ENCODE data around the gene PCNX2.
"Not testable (repeated sequence)": the region's sequence is repeated elsewhere in the genome, so short reads cannot be mapped to it uniquely, and the experiment has no call there.

PCNX2 gene

GRCh38 chr1:233138788-233139585, 156.5 kb downstream of the PCNX2 start:
- DNase-seq (ENCODE audit: low read depth) = no peak
- H3K4me3 ChIP-seq (ENCODE audit: low read depth, low read length) = no peak overlapping the region
- TF ChIP-seq, protein P1, sequence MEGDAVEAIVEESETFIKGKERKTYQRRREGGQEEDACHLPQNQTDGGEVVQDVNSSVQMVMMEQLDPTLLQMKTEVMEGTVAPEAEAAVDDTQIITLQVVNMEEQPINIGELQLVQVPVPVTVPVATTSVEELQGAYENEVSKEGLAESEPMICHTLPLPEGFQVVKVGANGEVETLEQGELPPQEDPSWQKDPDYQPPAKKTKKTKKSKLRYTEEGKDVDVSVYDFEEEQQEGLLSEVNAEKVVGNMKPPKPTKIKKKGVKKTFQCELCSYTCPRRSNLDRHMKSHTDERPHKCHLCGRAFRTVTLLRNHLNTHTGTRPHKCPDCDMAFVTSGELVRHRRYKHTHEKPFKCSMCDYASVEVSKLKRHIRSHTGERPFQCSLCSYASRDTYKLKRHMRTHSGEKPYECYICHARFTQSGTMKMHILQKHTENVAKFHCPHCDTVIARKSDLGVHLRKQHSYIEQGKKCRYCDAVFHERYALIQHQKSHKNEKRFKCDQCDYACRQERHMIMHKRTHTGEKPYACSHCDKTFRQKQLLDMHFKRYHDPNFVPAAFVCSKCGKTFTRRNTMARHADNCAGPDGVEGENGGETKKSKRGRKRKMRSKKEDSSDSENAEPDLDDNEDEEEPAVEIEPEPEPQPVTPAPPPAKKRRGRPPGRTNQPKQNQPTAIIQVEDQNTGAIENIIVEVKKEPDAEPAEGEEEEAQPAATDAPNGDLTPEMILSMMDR (IDR thresholded peaks at IDR 0.05; ENCODE audit: control insufficient read depth, extremely low read depth, insufficient read depth) = no peak

GRCh38 chr1:233135833-233136232, 159.7 kb downstream of the PCNX2 start:
- DNase-seq (ENCODE audit: low read depth) = no peak
- TF ChIP-seq, protein P1 (IDR thresholded peaks at IDR 0.05; ENCODE audit: control insufficient read depth, extremely low read depth, insufficient read depth) = no peak
- H3K4me3 ChIP-seq (ENCODE audit: low read depth, low read length) = no peak overlapping the region

DNA sequence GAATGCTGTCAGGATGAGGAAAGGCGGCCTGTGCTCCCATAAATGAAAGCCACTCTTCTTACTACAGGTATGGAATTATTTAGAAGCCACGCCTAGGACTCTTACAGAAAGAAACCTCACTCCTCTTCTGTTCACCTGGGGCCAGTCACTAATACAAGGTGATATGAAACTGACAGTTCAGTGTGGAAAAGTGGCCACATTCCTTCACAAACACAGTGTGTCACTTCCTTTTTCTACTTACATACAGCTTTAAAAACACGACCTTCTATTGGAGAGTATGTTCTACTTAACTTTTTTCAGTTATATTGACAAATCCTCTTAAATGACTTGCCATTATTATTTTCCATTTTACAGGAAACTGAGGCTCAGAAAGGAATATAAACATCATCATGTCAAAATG, 163.1 kb downstream of the PCNX2 start:
- TF ChIP-seq, protein P1 (IDR thresholded peaks at IDR 0.05; ENCODE audit: control insufficient read depth, extremely low read depth, insufficient read depth) = no peak
- no peak overlapping the region for H3K4me3 ChIP-seq (ENCODE audit: low read depth, low read length)
- DNase-seq (ENCODE audit: low read depth) = no peak

DNA sequence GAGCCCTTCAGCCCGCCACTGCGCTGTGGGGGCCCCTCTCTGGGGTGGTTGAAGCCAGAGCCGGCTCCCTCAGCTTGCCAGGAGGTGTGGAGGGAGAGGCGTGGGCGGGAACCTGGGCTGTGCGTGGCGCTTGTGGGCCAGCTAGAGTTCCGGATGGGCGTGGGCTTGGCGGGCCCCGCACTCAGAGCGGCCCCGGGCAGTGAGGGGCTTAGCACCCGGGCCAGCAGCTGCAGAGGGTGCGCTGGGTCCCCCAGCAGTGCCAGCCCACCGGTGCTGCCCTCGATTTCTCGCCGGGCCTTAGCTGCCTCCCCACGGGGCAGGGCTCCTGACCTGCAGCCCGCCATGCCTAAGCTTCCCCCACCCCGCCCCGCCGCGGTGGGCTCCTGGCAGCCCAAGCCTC, 166.5 kb downstream of the PCNX2 start:
- not testable (repeated sequence) for DNase-seq (ENCODE audit: low read depth)

GRCh38 chr1:233127157-233127556, 168.4 kb downstream of the PCNX2 start:
- DNase-seq (ENCODE audit: low read depth) = no peak
- no peak overlapping the region for H3K4me3 ChIP-seq (ENCODE audit: low read depth, low read length)
- TF ChIP-seq, protein P1 (IDR thresholded peaks at IDR 0.05; ENCODE audit: control insufficient read depth, extremely low read depth, insufficient read depth) = no peak

More for the DNA sequence above, 166.5 kb downstream of the PCNX2 start:
- H3K4me3 ChIP-seq (ENCODE audit: low read depth, low read length) = not testable (repeated sequence)

GRCh38 chr1:233122779-233123178, 172.7 kb downstream of the PCNX2 start:
- TF ChIP-seq, protein P1 (IDR thresholded peaks at IDR 0.05; ENCODE audit: control insufficient read depth, extremely low read depth, insufficient read depth) = no peak
- no peak overlapping the region for H3K4me3 ChIP-seq (ENCODE audit: low read depth, low read length)
- DNase-seq (ENCODE audit: low read depth) = no peak

DNA sequence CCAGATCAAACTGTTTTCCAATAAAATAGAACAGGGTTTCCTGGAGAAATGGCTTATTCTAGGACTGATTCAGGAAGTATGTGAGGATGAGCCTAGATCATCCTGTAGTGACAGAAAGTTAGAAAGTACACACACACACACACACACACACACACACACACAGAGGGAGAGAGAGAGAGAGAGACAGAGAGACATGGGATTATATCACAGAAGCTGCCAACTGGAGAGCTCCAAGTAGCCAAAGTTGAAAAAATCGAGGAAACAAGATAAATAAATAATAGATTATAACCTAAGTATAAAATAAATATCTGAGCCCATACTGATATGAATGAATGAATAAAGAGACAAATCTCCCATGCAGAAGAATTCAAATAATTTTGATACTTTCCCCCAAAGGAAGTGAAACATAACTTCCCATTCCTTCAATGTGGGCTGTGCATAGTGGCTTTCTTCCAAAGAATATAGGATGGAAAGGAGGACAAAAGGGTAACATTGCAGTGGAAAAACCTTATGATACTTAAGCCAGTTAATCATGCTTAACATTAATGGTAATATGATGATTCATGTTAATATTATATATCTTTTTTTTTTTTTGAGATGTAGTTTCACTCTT, 173.5 kb downstream of the PCNX2 start:
- TF ChIP-seq, protein P1 (IDR thresholded peaks at IDR 0.05; ENCODE audit: control insufficient read depth, extremely low read depth, insufficient read depth) = no peak
- DNase-seq (ENCODE audit: low read depth) = no peak
- no peak overlapping the region for H3K4me3 ChIP-seq (ENCODE audit: low read depth, low read length)
